ENCODE data around the gene ESPN. TPM values are rescaled to one million over a fixed set of nuclear protein-coding genes. Genes with fewer than 3 reads are reported as not detected.
"Not testable (repeated sequence)": the region's sequence is repeated elsewhere in the genome, so short reads cannot be mapped to it uniquely, and the experiment has no call there.

The ESPN gene
- total RNA-seq, 3 donors from 2014 or later (not counting 1 experiment from before 2014, with no cell fraction given) = 1.1 to 2.0 (median 1.7) TPM

DNA sequence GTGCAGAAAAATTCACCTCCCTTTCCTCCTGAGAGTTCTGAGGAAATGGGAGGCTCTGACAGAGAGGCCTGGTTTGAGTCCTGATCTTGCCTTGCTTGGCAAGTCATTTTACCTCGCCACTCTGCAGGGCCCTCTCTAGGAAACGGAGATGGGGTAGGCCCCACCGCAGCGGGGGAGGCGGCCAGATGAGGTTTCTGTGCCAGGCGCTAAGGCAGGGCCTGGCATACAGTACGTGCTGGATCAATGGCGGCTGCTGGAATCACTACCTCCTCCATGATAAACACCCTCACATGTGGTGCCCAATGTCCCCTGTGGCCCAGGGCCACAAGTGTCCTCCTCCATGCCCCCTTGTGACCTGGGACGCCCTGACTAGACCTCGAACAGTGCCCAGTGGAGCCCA is 67.4 kb downstream of the ESPN start:
- Mint-ChIP-seq H3K9me3 (no peaks in the 10 kb centered on the region), H3K4me3 (peak overlapping the region; percentile 72), H3K27ac (no peak overlapping the region), H3K4me1 (peaks cover 7 to 15% of the 10 kb centered on the region in 2 donors), H3K36me3 (no peaks in the 10 kb centered on the region), H3K27me3 (ENCODE audit: low read depth in 2 of 2) (peaks cover 14 to 20% of the 10 kb centered on the region in 2 donors)
- WGBS (ENCODE audit: insufficient coverage) = 83% methylated on average over 10 of the region's 10 CpGs
- H3K4me3 ChIP-seq (ENCODE audit: low read length) = no peak overlapping the region
- ATAC-seq (no peak), DNase-seq (peak in 1 of 2 donors; percentile 19)
- peaks cover 6% of the 10 kb centered on the region for H3K27me3 ChIP-seq (ENCODE audit: control insufficient read depth, insufficient read depth, low read length)
- no peaks in the 10 kb centered on the region for H3K36me3 ChIP-seq (ENCODE audit: control insufficient read depth, insufficient read depth, low read length)
- no peak overlapping the region for H3K27ac ChIP-seq (ENCODE audit: low read length)
- no peaks in the 10 kb centered on the region for H3K9me3 ChIP-seq (ENCODE audit: control insufficient read depth, insufficient read depth, low read length)
- no peak for TF ChIP-seq CTCF (IDR thresholded peaks at IDR 0.05)
- intact Hi-C loops (cut with micrococcal nuclease) = no loop called here
- peaks cover 28% of the 10 kb centered on the region for H3K4me1 ChIP-seq (ENCODE audit: control insufficient read depth, insufficient read depth, low read length)

DNA sequence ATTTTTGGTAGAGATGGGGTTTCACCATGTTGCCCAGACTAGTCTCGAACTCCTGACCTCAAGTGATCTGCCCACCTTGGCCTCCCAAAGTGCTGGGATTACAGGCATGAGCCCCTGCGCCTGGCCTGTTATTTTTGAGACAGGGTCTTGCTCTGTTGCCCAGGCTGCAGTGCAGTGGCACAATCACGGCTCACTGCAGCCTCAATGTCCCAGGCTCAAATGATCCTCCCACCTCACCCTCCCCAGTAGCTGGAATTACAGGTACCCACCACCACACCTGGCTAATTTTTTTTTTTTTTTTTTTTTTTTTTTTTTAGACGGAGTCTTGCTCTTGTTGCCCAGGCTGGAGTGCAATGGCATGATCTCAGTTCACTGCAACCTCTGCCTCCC is 69.3 kb downstream of the ESPN start:
- H3K36me3 ChIP-seq (ENCODE audit: control insufficient read depth, insufficient read depth, low read length); H3K4me3 ChIP-seq (ENCODE audit: low read length); H3K9me3 ChIP-seq (ENCODE audit: control insufficient read depth, insufficient read depth, low read length); H3K27ac ChIP-seq (ENCODE audit: low read length); H3K36me3 Mint-ChIP-seq; DNase-seq; H3K9me3 Mint-ChIP-seq; intact Hi-C loops (cut with micrococcal nuclease); H3K27ac Mint-ChIP-seq; ATAC-seq; H3K4me3 Mint-ChIP-seq: not testable (repeated sequence)
- Mint-ChIP-seq H3K4me1 (peaks cover 13 to 22% of the 10 kb centered on the region in 2 donors), H3K27me3 (ENCODE audit: low read depth in 2 of 2) (peaks cover 8 to 18% of the 10 kb centered on the region in 2 donors)
- WGBS (ENCODE audit: insufficient coverage) = 92% methylated on average over 3 of the region's 4 CpGs
- Histone ChIP-seq H3K27me3 (ENCODE audit: control insufficient read depth, insufficient read depth, low read length) (peaks cover 15% of the 10 kb centered on the region), H3K4me1 (ENCODE audit: control insufficient read depth, insufficient read depth, low read length) (peaks cover 39% of the 10 kb centered on the region)

DNA sequence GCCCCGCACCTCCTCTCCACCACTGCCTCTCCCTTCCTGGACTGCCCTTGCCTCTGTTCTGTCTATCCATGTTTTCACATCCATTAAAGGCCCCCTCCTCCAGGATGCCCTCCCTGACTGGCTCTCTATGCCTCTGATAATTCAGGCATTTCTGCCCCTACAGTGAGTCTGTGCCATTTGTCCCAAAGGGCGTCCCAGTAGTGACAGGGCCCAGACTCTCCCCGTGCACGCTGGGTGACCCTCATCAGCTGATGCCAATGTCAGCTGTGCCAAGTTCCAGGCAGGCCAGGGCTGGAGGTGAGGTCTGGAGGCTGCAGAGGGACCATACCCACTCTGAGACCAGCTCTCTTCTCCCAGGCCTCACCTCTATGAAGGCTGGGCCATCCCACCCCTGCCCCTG is 70.1 kb downstream of the ESPN start:
- intact Hi-C loops (cut with micrococcal nuclease) = no loop called here
- Histone ChIP-seq H3K9me3 (ENCODE audit: control insufficient read depth, insufficient read depth, low read length) (no peaks in the 10 kb centered on the region), H3K36me3 (ENCODE audit: control insufficient read depth, insufficient read depth, low read length) (no peaks in the 10 kb centered on the region), H3K4me1 (ENCODE audit: control insufficient read depth, insufficient read depth, low read length) (peaks cover 38% of the 10 kb centered on the region), H3K27me3 (ENCODE audit: control insufficient read depth, insufficient read depth, low read length) (peaks cover 15% of the 10 kb centered on the region), H3K27ac (ENCODE audit: low read length) (no peak overlapping the region), H3K4me3 (ENCODE audit: low read length) (no peak overlapping the region)
- Mint-ChIP-seq H3K4me1 (peaks cover 13 to 22% of the 10 kb centered on the region in 2 donors), H3K36me3 (no peaks in the 10 kb centered on the region), H3K27ac (no peak overlapping the region), H3K9me3 (no peaks in the 10 kb centered on the region), H3K27me3 (ENCODE audit: low read depth in 2 of 2) (peaks cover 8 to 24% of the 10 kb centered on the region in 2 donors), H3K4me3 (no peak overlapping the region)
- ATAC-seq (no peak), DNase-seq (no peak)
- WGBS (ENCODE audit: insufficient coverage) = 93% methylated on average over 4 of the region's 4 CpGs
- TF ChIP-seq CTCF (IDR thresholded peaks at IDR 0.05) = no peak

DNA sequence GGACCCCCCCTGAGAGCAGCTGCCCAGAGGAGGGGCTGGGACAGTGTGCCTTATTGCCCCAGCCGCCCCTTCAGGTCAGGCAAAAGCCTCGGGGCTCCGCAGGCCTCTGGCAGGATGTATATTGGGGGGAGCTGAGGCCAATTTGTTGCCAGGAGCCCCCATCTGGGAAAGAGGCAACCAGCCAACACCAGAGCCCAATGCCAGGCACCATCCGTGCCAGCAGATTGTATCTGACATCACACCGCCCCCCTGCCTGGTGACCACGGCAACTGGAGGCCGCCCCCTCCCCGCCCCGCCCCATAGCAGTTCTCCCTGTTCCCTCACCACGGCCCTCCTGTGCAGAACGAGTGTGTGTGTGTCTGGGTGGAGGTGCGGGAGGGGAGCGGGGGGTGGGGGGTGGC is 70.5 kb downstream of the ESPN start:
- 41% methylated on average over 8 of the region's 13 CpGs for WGBS (ENCODE audit: insufficient coverage)
- H3K27ac ChIP-seq (ENCODE audit: low read length) = no peak overlapping the region
- intact Hi-C loops (cut with micrococcal nuclease) = no loop called here
- peaks cover 34% of the 10 kb centered on the region for H3K4me1 ChIP-seq (ENCODE audit: control insufficient read depth, insufficient read depth, low read length)
- TF ChIP-seq CTCF (IDR thresholded peaks at IDR 0.05) = no peak
- H3K9me3 Mint-ChIP-seq = no peaks in the 10 kb centered on the region
- H3K27me3 ChIP-seq (ENCODE audit: control insufficient read depth, insufficient read depth, low read length) = peaks cover 15% of the 10 kb centered on the region
- H3K36me3 Mint-ChIP-seq = no peaks in the 10 kb centered on the region
- no peak for ATAC-seq
- no peak overlapping the region for H3K4me3 Mint-ChIP-seq
- H3K4me1 Mint-ChIP-seq = peaks cover 13 to 19% of the 10 kb centered on the region in 2 donors
- DNase-seq = peak in 1 of 2 donors; percentile 44
- no peak overlapping the region for H3K27ac Mint-ChIP-seq
- H3K4me3 ChIP-seq (ENCODE audit: low read length) = no peak overlapping the region
- H3K27me3 Mint-ChIP-seq (ENCODE audit: low read depth in 2 of 2) = peaks cover 8 to 23% of the 10 kb centered on the region in 2 donors
- H3K36me3 ChIP-seq (ENCODE audit: control insufficient read depth, insufficient read depth, low read length) = no peaks in the 10 kb centered on the region
- no peaks in the 10 kb centered on the region for H3K9me3 ChIP-seq (ENCODE audit: control insufficient read depth, insufficient read depth, low read length)
